KMS-11 (cell line): ENCODE results near the gene DNAH11.
A peak's percentile ranks its signal among the peaks of the same experiment; 100 is the strongest.

Experiments used
- H2AFZ ChIP-seq: fragments of 200-600 bp; sonication (generic); 2 replicates; pipeline ENCODE4 v1.6.1; 2016; ENCODE audit warnings: antibody characterized with exemption, mixed run types, low read depth
- H3K27ac ChIP-seq: fragments of 200-600 bp; sonication (generic); 2 replicates; pipeline ENCODE4 v1.6.1; 2016; ENCODE audit warnings: mild to moderate bottlenecking, mixed run types
- H3K27me3 ChIP-seq: fragments of 200-600 bp; sonication (generic); 2 replicates; pipeline ENCODE4 v1.6.1; 2017; ENCODE audit warnings: mild to moderate bottlenecking, low read depth, mixed run types, moderate library complexity; ENCODE audit not compliant: insufficient read depth
- H3K36me3 ChIP-seq: fragments of 200-600 bp; sonication (generic); 2 replicates; pipeline ENCODE4 v1.6.1; 2017; ENCODE audit warnings: mild to moderate bottlenecking, mixed run types; ENCODE audit not compliant: insufficient read depth
- H3K4me1 ChIP-seq: fragments of 200-600 bp; sonication (generic); 2 replicates; pipeline ENCODE4 v1.6.1; 2016; ENCODE audit warnings: mild to moderate bottlenecking, low read depth, mixed run types; ENCODE audit not compliant: poor library complexity, severe bottlenecking
- H3K4me2 ChIP-seq: fragments of 200-600 bp; sonication (generic); 2 replicates; pipeline ENCODE4 v1.7.0; 2016; ENCODE audit warnings: mild to moderate bottlenecking, mixed run types
- H3K4me3 ChIP-seq: fragments of 200-600 bp; sonication (generic); IDR thresholded peaks from 2 replicates; pipeline ENCODE4 v1.6.1; 2017; ENCODE audit warnings: low read depth, low read length, mixed read lengths; ENCODE audit not compliant: insufficient read depth
- H3K79me2 ChIP-seq: fragments of 200-600 bp; sonication (generic); 2 replicates; pipeline ENCODE4 v1.6.1; 2016; ENCODE audit warnings: low read depth, mixed run types; ENCODE audit not compliant: insufficient read depth
- H3K9ac ChIP-seq: fragments of 200-600 bp; sonication (generic); 2 replicates; pipeline ENCODE4 v1.6.1; 2016; ENCODE audit warnings: mild to moderate bottlenecking, mixed run types
- H4K20me1 ChIP-seq: fragments of 200-600 bp; sonication (generic); 2 replicates; pipeline ENCODE4 v1.6.1; 2016; ENCODE audit warnings: mild to moderate bottlenecking, mixed run types; ENCODE audit not compliant: insufficient read depth
- TF ChIP-seq, protein P1 (sequence below): fragments of 200-600 bp; sonication (generic); conservative IDR thresholded peaks from 2 replicates; pipeline ENCODE4 v1.6.1; 2017; ENCODE audit warnings: low read depth, mild to moderate bottlenecking, antibody characterized with exemption, low read length, moderate library complexity, mixed read lengths

Gene DNAH11

GRCh38 chr7:21538936-21539495 is 3.8 kb upstream of the DNAH11 start:
- Histone ChIP-seq H3K79me2 (no peaks in the 10 kb centered on the region), H3K27me3 (no peaks in the 10 kb centered on the region; the same call in 1 of the 2 replicates), H3K9ac (no peak overlapping the region), H3K4me1 (peaks cover 10% of the 10 kb centered on the region), H3K36me3 (no peaks in the 10 kb centered on the region), H3K4me3 (no peak overlapping the region), H4K20me1 (no peaks in the 10 kb centered on the region), H3K4me2 (no peak overlapping the region), H3K27ac (no peak overlapping the region), H2AFZ (no peak overlapping the region)
- TF ChIP-seq, protein P1, sequence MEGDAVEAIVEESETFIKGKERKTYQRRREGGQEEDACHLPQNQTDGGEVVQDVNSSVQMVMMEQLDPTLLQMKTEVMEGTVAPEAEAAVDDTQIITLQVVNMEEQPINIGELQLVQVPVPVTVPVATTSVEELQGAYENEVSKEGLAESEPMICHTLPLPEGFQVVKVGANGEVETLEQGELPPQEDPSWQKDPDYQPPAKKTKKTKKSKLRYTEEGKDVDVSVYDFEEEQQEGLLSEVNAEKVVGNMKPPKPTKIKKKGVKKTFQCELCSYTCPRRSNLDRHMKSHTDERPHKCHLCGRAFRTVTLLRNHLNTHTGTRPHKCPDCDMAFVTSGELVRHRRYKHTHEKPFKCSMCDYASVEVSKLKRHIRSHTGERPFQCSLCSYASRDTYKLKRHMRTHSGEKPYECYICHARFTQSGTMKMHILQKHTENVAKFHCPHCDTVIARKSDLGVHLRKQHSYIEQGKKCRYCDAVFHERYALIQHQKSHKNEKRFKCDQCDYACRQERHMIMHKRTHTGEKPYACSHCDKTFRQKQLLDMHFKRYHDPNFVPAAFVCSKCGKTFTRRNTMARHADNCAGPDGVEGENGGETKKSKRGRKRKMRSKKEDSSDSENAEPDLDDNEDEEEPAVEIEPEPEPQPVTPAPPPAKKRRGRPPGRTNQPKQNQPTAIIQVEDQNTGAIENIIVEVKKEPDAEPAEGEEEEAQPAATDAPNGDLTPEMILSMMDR, result no peak

DNA sequence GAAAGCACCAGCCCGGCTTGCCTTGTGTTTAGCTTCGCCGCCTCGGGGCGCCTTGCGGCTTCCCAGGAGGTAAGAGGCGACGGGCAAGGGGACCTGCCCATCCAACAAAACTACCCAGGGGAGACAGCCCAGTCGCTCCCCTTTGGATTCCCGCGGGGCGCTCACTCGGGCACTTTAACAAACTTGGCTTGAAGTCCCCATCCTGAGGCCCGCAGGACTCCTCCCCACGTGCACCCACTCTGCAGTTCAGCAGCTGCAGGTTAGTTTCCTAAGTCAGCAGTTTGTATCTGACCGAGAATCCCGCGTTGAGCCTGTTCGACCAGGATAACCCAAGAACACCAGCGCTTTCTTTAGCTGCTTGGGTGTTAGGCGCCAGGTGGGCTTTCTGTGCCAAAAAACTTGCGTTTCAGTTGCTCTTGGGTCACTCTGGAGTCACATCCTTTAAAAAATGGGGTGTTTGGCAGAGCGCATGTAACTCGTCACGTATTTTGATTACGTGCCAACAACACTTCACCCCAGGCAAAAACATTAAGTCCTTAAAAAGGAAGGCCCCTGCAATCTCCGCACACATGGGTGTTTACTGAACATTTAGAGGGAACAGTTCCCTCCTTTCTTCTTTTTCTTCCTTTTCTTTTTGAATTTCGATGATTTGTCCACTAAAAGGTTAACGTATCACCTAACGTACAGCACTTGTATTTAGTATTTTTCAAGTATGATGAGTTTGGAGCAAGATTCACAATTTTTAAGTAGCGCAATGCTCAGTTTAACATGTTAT is 876 bp downstream of the DNAH11 start:
- no peaks in the 10 kb centered on the region for H3K79me2 ChIP-seq
- H4K20me1 ChIP-seq, result no peaks in the 10 kb centered on the region
- no peak overlapping the region for H3K27ac ChIP-seq
- no peaks in the 10 kb centered on the region for H3K36me3 ChIP-seq
- no peaks in the 10 kb centered on the region; the same call in 1 of the 2 replicates for H3K27me3 ChIP-seq
- TF ChIP-seq, protein P1, result 0 out of 2 replicates have a peak, but pooled peaks have one; percentile 2
- peak overlapping the region; percentile 92 for H2AFZ ChIP-seq
- peak overlapping the region; percentile 44; the same call in 1 of the 2 replicates for H3K9ac ChIP-seq
- peaks cover 15% of the 10 kb centered on the region for H3K4me1 ChIP-seq
- H3K4me2 ChIP-seq, result peak overlapping the region; percentile 84
- H3K4me3 ChIP-seq, result no peak overlapping the region

- no peak overlapping the region for H3K9ac ChIP-seq
- no peak overlapping the region for H3K27ac ChIP-seq
- no peak overlapping the region for H3K4me3 ChIP-seq
- H3K79me2 ChIP-seq, result no peaks in the 10 kb centered on the region
- H3K36me3 ChIP-seq, result no peaks in the 10 kb centered on the region
- TF ChIP-seq, protein P1, result no peak
- H3K4me2 ChIP-seq, result peak overlapping the region; percentile 84
- H2AFZ ChIP-seq, result no peak overlapping the region
- peaks cover 15% of the 10 kb centered on the region for H3K4me1 ChIP-seq
- H4K20me1 ChIP-seq, result no peaks in the 10 kb centered on the region
- H3K27me3 ChIP-seq, result no peaks in the 10 kb centered on the region; the same call in 1 of the 2 replicates
Observed at GRCh38 chr7:21544303-21544656, 1.4 kb downstream of the DNAH11 start.

GRCh38 chr7:21544715-21545114 is 1.9 kb downstream of the DNAH11 start:
- Histone ChIP-seq H3K27ac (no peak overlapping the region), H3K4me2 (no peak overlapping the region; the same call in 1 of the 2 replicates), H3K9ac (no peak overlapping the region), H2AFZ (no peak overlapping the region), H3K36me3 (no peaks in the 10 kb centered on the region), H3K27me3 (no peaks in the 10 kb centered on the region; the same call in 1 of the 2 replicates), H3K79me2 (no peaks in the 10 kb centered on the region), H3K4me1 (peaks cover 15% of the 10 kb centered on the region), H3K4me3 (no peak overlapping the region), H4K20me1 (no peaks in the 10 kb centered on the region)
- TF ChIP-seq, protein P1, result no peak
